WTC11 (cell line): ENCODE measurements around the gene UBE2M. TPM values are rescaled to one million over a fixed set of nuclear protein-coding genes. Genes with fewer than 3 reads are reported as not detected.

Experiments
- ATAC-seq: fragments of 200-7000 bp; cut with Tn5 transposase; 2 replicates; pipeline ENCODE4 v1.10.0; 2021; ENCODE audit warnings: mild to moderate bottlenecking, moderate library complexity
- CTCF ChIA-PET: fragments of 300-600 bp; sonication (Branson Sonifier 250); formaldehyde crosslinking; loops from one replicate; lab custom pipeline; 2021; ENCODE audit warnings: antibody characterized with exemption; lab: Charles Lee
- POLR2A ChIA-PET: fragments of 350-600 bp; sonication (Branson Sonifier 250); formaldehyde crosslinking; loops from one replicate; lab custom pipeline; 2021; ENCODE audit warnings: antibody characterized with exemption; lab: Charles Lee
- DNase-seq: peaks from one replicate; pipeline ENCODE4 v3.0.0; 2021; ENCODE audit warnings: low spot score
- H3K27ac Mint-ChIP-seq: 2 replicates; pipeline ENCODE4 v1.8.0; 2021; ENCODE audit warnings: mixed read lengths
- H3K27me3 Mint-ChIP-seq: 2 replicates; pipeline ENCODE4 v1.8.0; 2021; ENCODE audit warnings: low read depth, mild to moderate bottlenecking, moderate library complexity, mixed read lengths
- H3K36me3 Mint-ChIP-seq: 2 replicates; pipeline ENCODE4 v1.8.0; 2021; ENCODE audit warnings: mixed read lengths
- H3K4me1 Mint-ChIP-seq: 2 replicates; pipeline ENCODE4 v1.8.0; 2022; ENCODE audit warnings: mixed read lengths
- H3K4me3 Mint-ChIP-seq: 2 replicates; pipeline ENCODE4 v1.8.0; 2021; ENCODE audit warnings: mild to moderate bottlenecking, moderate library complexity, mixed read lengths
- H3K9me3 Mint-ChIP-seq: 2 replicates; pipeline ENCODE4 v1.8.0; 2021; ENCODE audit warnings: mixed read lengths
- CBFB ChIP-seq: sonication (generic); formaldehyde crosslinking; IDR thresholded peaks from 2 replicates; pipeline ENCODE4 v1.8.1; 2022; ENCODE audit warnings: mild to moderate bottlenecking, low read depth, missing genetic modification reagents
- E2F5 ChIP-seq: sonication (generic); formaldehyde crosslinking; IDR thresholded peaks from 2 replicates; pipeline ENCODE4 v1.8.1; 2022; ENCODE audit warnings: mild to moderate bottlenecking, moderate library complexity, missing genetic modification reagents
- ELF4 ChIP-seq: sonication (generic); formaldehyde crosslinking; IDR thresholded peaks from 2 replicates; pipeline ENCODE4 v1.8.1; 2022; ENCODE audit warnings: low read depth, mild to moderate bottlenecking, moderate library complexity, missing genetic modification reagents
- ESRRA ChIP-seq: sonication (generic); formaldehyde crosslinking; IDR thresholded peaks from 2 replicates; pipeline ENCODE4 v1.8.1; 2022; ENCODE audit warnings: mild to moderate bottlenecking, missing genetic modification reagents, borderline replicate concordance
- FOXK1 ChIP-seq: sonication (generic); formaldehyde crosslinking; IDR thresholded peaks from 2 replicates; pipeline ENCODE4 v1.8.0; 2022; ENCODE audit warnings: mild to moderate bottlenecking, moderate library complexity, missing genetic modification reagents
- GABPB1 ChIP-seq: sonication (generic); formaldehyde crosslinking; IDR thresholded peaks from 2 replicates; pipeline ENCODE4 v1.8.1; 2023; ENCODE audit warnings: mild to moderate bottlenecking, missing genetic modification reagents
- HMGXB4 ChIP-seq: sonication (generic); formaldehyde crosslinking; IDR thresholded peaks from 2 replicates; pipeline ENCODE4 v1.8.1; 2023; ENCODE audit warnings: mild to moderate bottlenecking, moderate library complexity, missing genetic modification reagents
- IRF1 ChIP-seq: sonication (generic); formaldehyde crosslinking; IDR thresholded peaks from 2 replicates; pipeline ENCODE4 v1.8.0; 2023; ENCODE audit warnings: missing genetic modification reagents
- IRF2 ChIP-seq: sonication (generic); formaldehyde crosslinking; IDR thresholded peaks from 2 replicates; pipeline ENCODE4 v1.8.0; 2022; ENCODE audit warnings: low read depth, missing genetic modification reagents, borderline replicate concordance
- MAX ChIP-seq: sonication (generic); formaldehyde crosslinking; IDR thresholded peaks from 2 replicates; pipeline ENCODE4 v1.8.0; 2022; ENCODE audit warnings: mild to moderate bottlenecking, missing genetic modification reagents
- MYBL2 ChIP-seq: sonication (generic); formaldehyde crosslinking; IDR thresholded peaks from 2 replicates; pipeline ENCODE4 v1.8.1; 2023; ENCODE audit warnings: mild to moderate bottlenecking, moderate library complexity, missing genetic modification reagents
- NR2C2 ChIP-seq: sonication (generic); formaldehyde crosslinking; IDR thresholded peaks from 2 replicates; pipeline ENCODE4 v1.8.0; 2022; ENCODE audit warnings: mild to moderate bottlenecking, missing genetic modification reagents
- SP1 ChIP-seq: sonication (generic); formaldehyde crosslinking; conservative IDR thresholded peaks from 2 replicates; pipeline ENCODE4 v1.8.1; 2022; ENCODE audit warnings: missing genetic modification reagents
- TCF7 ChIP-seq: sonication (generic); formaldehyde crosslinking; IDR thresholded peaks from 2 replicates; pipeline ENCODE4 v1.8.0; 2022; ENCODE audit warnings: mild to moderate bottlenecking, low read depth, missing genetic modification reagents, moderate library complexity
- TEAD4 ChIP-seq: sonication (generic); formaldehyde crosslinking; IDR thresholded peaks from 2 replicates; pipeline ENCODE4 v1.8.0; 2022; ENCODE audit warnings: mild to moderate bottlenecking, missing genetic modification reagents
- TP53 ChIP-seq: sonication (generic); formaldehyde crosslinking; IDR thresholded peaks from 2 replicates; pipeline ENCODE4 v1.8.1; 2023; ENCODE audit warnings: mild to moderate bottlenecking, missing genetic modification reagents
- ZBTB21 ChIP-seq: sonication (generic); formaldehyde crosslinking; IDR thresholded peaks from 2 replicates; pipeline ENCODE4 v1.8.1; 2023; ENCODE audit warnings: mild to moderate bottlenecking, missing genetic modification reagents, borderline replicate concordance
- ZNF219 ChIP-seq: sonication (generic); formaldehyde crosslinking; IDR thresholded peaks from 2 replicates; pipeline ENCODE4 v1.8.0; 2023; ENCODE audit warnings: missing genetic modification reagents, mild to moderate bottlenecking, borderline replicate concordance
- ZNF671 ChIP-seq: fragments of 250-450 bp; sonication (Bioruptor Pico); IDR thresholded peaks from 2 replicates; pipeline ENCODE4 v1.8.0; 2021; ENCODE audit warnings: mild to moderate bottlenecking
- total RNA-seq: library from RNA; stranded (reverse); gene quantifications from 3 replicates; pipeline ENCODE4 v1.2.3, GENCODE V29; 2021
- TF ChIP-seq, protein P1 (sequence below): sonication (generic); formaldehyde crosslinking; IDR thresholded peaks from 2 replicates; pipeline ENCODE4 v1.8.1; 2022; ENCODE audit warnings: missing genetic modification reagents, borderline replicate concordance
- TF ChIP-seq, protein P2 (sequence below): fragments of 250-450 bp; sonication (Bioruptor Pico); IDR thresholded peaks from 2 replicates; pipeline ENCODE4 v1.8.0; 2021; ENCODE audit warnings: mild to moderate bottlenecking
- TF ChIP-seq, protein P3 (sequence below): fragments of 250-450 bp; sonication (Bioruptor Pico); conservative IDR thresholded peaks from 2 replicates; pipeline ENCODE4 v1.9.0; 2021; ENCODE audit warnings: mild to moderate bottlenecking
- TF ChIP-seq, protein P4 (sequence below): fragments of 250-450 bp; sonication (Bioruptor Pico); IDR thresholded peaks from 2 replicates; pipeline ENCODE4 v1.9.0; 2021; ENCODE audit warnings: mild to moderate bottlenecking

UBE2M gene
- total RNA-seq, 1 experiment from 2014 or later = 105 TPM

- peak; percentile 49; the same call in 1 of the 2 replicates for TF ChIP-seq MAX
- TF ChIP-seq ELF4 (CRISPR knock-in tag) = 0 out of 2 replicates have a peak, but pooled peaks have one; percentile 54
- TF ChIP-seq CBFB (CRISPR knock-in tag) = 0 out of 2 replicates have a peak, but pooled peaks have one; percentile 46
- TF ChIP-seq FOXK1 = peak; percentile 53; the same call in 1 of the 2 replicates
- no peak for TF ChIP-seq TP53 (CRISPR knock-in tag)
- TF ChIP-seq HMGXB4 (CRISPR knock-in tag) = 0 out of 2 replicates have a peak, but pooled peaks have one; percentile 21
- TF ChIP-seq GABPB1 (CRISPR knock-in tag) = peak; percentile 38; the same call in 1 of the 2 replicates
- peak; percentile 75; the same call in 1 of the 2 replicates for TF ChIP-seq E2F5
- TF ChIP-seq, protein P1, sequence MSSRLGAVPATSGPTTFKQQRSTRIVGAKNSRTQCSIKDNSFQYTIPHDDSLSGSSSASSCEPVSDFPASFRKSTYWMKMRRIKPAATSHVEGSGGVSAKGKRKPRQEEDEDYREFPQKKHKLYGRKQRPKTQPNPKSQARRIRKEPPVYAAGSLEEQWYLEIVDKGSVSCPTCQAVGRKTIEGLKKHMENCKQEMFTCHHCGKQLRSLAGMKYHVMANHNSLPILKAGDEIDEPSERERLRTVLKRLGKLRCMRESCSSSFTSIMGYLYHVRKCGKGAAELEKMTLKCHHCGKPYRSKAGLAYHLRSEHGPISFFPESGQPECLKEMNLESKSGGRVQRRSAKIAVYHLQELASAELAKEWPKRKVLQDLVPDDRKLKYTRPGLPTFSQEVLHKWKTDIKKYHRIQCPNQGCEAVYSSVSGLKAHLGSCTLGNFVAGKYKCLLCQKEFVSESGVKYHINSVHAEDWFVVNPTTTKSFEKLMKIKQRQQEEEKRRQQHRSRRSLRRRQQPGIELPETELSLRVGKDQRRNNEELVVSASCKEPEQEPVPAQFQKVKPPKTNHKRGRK (CRISPR knock-in tag) = no peak
- 0 out of 2 replicates have a peak, but pooled peaks have one; percentile 57 for TF ChIP-seq ZBTB21 (CRISPR knock-in tag)
Measured at GRCh38 chr19:58558623-58559274, 338 bp upstream of the UBE2M start (continued).

GRCh38 chr19:58557221-58558065 lies 968 bp downstream of the UBE2M start:
- Mint-ChIP-seq H3K4me1 (peaks cover 39% of the 10 kb centered on the region), H3K27ac (peak overlapping the region; percentile 89), H3K36me3 (peaks cover 24% of the 10 kb centered on the region), H3K9me3 (no peaks in the 10 kb centered on the region), H3K4me3 (peak overlapping the region; percentile 94), H3K27me3 (peaks cover 32% of the 10 kb centered on the region)
- CTCF ChIA-PET = interaction anchor here (0.7 to 2.4 kb wide), 3 partner anchors 24 to 43 kb away, joined by 3 to 19 read pairs (median 3); partner anchors contain the start of gene ZBTB45
- no peak for ATAC-seq
- DNase-seq = no peak
- POLR2A ChIA-PET = interaction anchor here (0.9 to 2.8 kb wide), 2 partner anchors 14 to 38 kb away, joined by 3 to 12 read pairs; partner anchors contain the start of genes TRIM28 and ZBTB45
- TF ChIP-seq SP1 (CRISPR knock-in tag) (no peak), ZNF219 (CRISPR knock-in tag) (no peak), ESRRA (CRISPR knock-in tag) (no peak), FOXK1 (no peak), IRF1 (CRISPR knock-in tag) (no peak), TEAD4 (CRISPR knock-in tag) (no peak), IRF2 (CRISPR knock-in tag) (no peak), ZBTB21 (CRISPR knock-in tag) (no peak), NR2C2 (CRISPR knock-in tag) (no peak), ZNF671 (CRISPR knock-in tag) (no peak), MAX (no peak), MYBL2 (CRISPR knock-in tag) (no peak), TCF7 (no peak)
- TF ChIP-seq, protein P2, sequence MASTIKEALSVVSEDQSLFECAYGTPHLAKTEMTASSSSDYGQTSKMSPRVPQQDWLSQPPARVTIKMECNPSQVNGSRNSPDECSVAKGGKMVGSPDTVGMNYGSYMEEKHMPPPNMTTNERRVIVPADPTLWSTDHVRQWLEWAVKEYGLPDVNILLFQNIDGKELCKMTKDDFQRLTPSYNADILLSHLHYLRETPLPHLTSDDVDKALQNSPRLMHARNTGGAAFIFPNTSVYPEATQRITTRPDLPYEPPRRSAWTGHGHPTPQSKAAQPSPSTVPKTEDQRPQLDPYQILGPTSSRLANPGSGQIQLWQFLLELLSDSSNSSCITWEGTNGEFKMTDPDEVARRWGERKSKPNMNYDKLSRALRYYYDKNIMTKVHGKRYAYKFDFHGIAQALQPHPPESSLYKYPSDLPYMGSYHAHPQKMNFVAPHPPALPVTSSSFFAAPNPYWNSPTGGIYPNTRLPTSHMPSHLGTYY (CRISPR knock-in tag) = no peak
- TF ChIP-seq, protein P3, sequence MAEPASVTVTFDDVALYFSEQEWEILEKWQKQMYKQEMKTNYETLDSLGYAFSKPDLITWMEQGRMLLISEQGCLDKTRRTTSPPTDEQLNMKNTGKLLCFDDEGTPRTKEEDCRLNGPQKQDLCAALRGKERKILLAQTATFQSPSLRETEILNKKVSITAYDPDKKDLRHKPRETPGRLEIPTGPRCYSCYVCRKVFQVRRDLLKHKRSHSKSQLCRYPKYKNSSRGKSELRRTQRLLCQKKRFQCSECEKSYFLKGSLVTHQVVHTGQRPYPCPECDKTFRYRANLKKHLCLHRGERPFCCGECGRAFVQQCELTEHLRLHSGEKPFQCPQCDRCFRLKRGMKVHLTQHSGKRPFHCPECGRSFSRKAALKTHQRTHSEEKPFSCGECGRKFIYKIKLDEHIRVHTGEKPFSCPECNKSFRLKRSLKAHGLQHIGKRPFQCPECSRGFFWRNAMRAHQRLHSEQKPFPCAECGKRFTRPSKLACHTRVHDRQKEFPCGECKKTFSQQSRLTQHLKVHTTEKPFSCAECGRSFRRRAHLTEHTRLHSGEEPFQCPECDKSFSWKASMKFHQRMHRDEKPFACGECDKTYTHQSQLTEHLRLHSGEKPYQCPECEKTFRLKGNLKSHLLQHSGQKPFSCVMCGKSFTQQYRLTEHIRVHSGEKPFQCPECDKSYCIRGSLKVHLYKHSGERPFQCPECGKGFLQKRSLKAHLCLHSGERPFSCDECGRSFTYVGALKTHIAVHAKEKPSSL (CRISPR knock-in tag) = no peak
- TF ChIP-seq, protein P4, sequence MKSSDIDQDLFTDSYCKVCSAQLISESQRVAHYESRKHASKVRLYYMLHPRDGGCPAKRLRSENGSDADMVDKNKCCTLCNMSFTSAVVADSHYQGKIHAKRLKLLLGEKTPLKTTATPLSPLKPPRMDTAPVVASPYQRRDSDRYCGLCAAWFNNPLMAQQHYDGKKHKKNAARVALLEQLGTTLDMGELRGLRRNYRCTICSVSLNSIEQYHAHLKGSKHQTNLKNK = no peak
